ENCODE data around the gene NELFCD. TPM values are rescaled to one million over a fixed set of nuclear protein-coding genes. Genes with fewer than 3 reads are reported as not detected.

The NELFCD gene
- total and polyA plus RNA-seq, 9 of the 15 experiments (the other 6 are each of a cell fraction or from before 2014, with no cell fraction given), result 11.7 to 163 (median 96.5) TPM

DNA sequence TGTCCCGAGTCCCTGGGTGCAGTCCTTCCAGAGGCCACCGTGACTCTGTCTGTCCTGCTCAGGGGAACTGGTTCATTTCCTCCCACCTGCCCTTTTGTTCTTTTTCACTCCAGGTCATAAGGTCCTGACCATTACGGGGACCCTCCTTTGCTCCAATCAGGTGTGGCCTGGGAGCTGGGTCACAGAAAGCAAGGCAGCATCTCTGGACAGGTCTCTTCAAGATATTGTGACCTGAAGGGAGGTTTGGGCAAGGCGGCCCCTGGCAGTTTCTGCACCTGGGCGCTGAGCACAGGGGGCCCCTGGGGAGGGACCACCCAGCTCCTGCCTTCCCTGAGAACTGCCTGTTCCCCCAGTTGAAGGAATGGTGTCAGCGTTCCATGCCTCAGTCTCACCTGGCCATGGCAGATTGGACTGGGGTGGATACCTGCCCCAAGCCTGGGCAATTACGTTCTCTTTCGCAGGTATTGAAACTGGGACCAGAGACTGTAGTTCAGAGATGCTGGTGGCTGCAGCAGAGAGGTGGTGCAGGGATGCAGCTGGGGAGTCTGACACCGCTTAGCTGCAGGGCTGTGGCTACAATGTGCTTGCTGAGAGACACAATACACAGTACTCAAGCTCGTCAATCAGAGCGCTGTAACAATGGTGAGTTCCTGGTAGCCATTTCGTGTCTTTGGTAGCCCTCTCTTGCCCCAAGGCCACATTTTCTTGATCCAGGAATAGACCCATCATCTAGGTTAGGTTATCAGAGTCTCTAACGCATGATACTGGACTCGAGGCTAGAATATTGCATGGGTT is 15.6 kb upstream of the NELFCD start:
- ChIA-PET CTCF (ENCODE audit: low intra/inter-chr PET ratio) (no interaction called here), POLR2A (interaction anchor here (0.6 kb wide), 1 partner anchor 54 kb away, joined by 4 read pairs; the partner anchor contains the start of gene TUBB1)
- H3K4me2 ChIP-seq (ENCODE audit: insufficient read depth, low read length), result no peak overlapping the region
- H3K36me3 ChIP-seq (ENCODE audit: control insufficient read depth, insufficient read depth, low read length), result no peaks in the 10 kb centered on the region
- no peak overlapping the region for H3K27ac ChIP-seq (ENCODE audit: extremely low read depth, low read depth, low read length)
- H3K27me3 ChIP-seq (ENCODE audit: control insufficient read depth in 2 of 2, insufficient read depth in 2 of 2, low read length in 2 of 2), result peaks cover 26 to 38% of the 10 kb centered on the region in 2 experiments
- no peaks in the 10 kb centered on the region for H4K20me1 ChIP-seq (replicated peaks; ENCODE audit: control insufficient read depth, insufficient read depth, low read length)
- no peaks in the 10 kb centered on the region for H3K9me3 ChIP-seq (replicated peaks; ENCODE audit: control insufficient read depth, insufficient read depth, low read depth, low read length)
- DNase-seq (ENCODE audit: extremely low read depth in 1 of 4, low spot score in 3 of 4), result no peak
- H3K4me3 ChIP-seq, result no peak overlapping the region
- no peak overlapping the region for H3K9ac ChIP-seq (ENCODE audit: insufficient read depth in 1 of 2, low read depth in 2 of 2, low read length in 2 of 2)
- H3K4me1 ChIP-seq (replicated peaks in 1 of 2; ENCODE audit: control insufficient read depth in 2 of 2, insufficient read depth in 2 of 2, low read length in 2 of 2), result no peaks in the 10 kb centered on the region
- no peak overlapping the region for H2AFZ ChIP-seq (ENCODE audit: low read depth, low read length)
- H3K9me1 ChIP-seq (ENCODE audit: control insufficient read depth, insufficient read depth, low read length), result no peaks in the 10 kb centered on the region
- 0 out of 3 replicates have a peak, but pooled peaks have one; percentile 33 for ATAC-seq
- WGBS (ENCODE audit: insufficient coverage, low coverage, missing lambda C conversion rate), result 2% methylated on average over 14 of the region's 14 CpGs
- FAIRE-seq, result no peak
- intact Hi-C loops (cut with micrococcal nuclease), result no loop called here
- in situ Hi-C loops (cut with MboI), result no loop called here
- BruUV-seq (replicated peaks), result no TSS peak
- H3K79me2 ChIP-seq (ENCODE audit: control insufficient read depth, insufficient read depth, low read length), result no peaks in the 10 kb centered on the region
- no peak for TF ChIP-seq PHF20 (IDR thresholded peaks at IDR 0.05; ENCODE audit: partially characterized antibody)
- no peak for TF ChIP-seq DPF2 (IDR thresholded peaks at IDR 0.05)
- TF ChIP-seq, protein P1, sequence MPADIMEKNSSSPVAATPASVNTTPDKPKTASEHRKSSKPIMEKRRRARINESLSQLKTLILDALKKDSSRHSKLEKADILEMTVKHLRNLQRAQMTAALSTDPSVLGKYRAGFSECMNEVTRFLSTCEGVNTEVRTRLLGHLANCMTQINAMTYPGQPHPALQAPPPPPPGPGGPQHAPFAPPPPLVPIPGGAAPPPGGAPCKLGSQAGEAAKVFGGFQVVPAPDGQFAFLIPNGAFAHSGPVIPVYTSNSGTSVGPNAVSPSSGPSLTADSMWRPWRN (IDR thresholded peaks at IDR 0.05; ENCODE audit: low read depth), result no peak
- TF ChIP-seq NCOA4 (IDR thresholded peaks at IDR 0.05; ENCODE audit: partially characterized antibody), result no peak
- TF ChIP-seq, protein P2, sequence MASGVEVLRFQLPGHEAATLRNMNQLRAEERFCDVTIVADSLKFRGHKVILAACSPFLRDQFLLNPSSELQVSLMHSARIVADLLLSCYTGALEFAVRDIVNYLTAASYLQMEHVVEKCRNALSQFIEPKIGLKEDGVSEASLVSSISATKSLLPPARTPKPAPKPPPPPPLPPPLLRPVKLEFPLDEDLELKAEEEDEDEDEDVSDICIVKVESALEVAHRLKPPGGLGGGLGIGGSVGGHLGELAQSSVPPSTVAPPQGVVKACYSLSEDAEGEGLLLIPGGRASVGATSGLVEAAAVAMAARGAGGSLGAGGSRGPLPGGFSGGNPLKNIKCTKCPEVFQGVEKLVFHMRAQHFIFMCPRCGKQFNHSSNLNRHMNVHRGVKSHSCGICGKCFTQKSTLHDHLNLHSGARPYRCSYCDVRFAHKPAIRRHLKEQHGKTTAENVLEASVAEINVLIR (CRISPR knock-in tag; IDR thresholded peaks at IDR 0.05), result no peak
- TF ChIP-seq SNIP1 (IDR thresholded peaks at IDR 0.05; ENCODE audit: low read depth), result no peak
- TF ChIP-seq KAT8 (IDR thresholded peaks at IDR 0.05; ENCODE audit: low read depth), result no peak
- TF ChIP-seq NFRKB (IDR thresholded peaks at IDR 0.05; ENCODE audit: low read depth), result no peak
- TF ChIP-seq MBD2 (IDR thresholded peaks at IDR 0.05; ENCODE audit: borderline replicate concordance, low read depth), result no peak
- no peak for TF ChIP-seq ZNF354B (CRISPR knock-in tag; IDR thresholded peaks at IDR 0.05)
- TF ChIP-seq KHSRP (IDR thresholded peaks at IDR 0.05), result no peak
- TF ChIP-seq, protein P3, sequence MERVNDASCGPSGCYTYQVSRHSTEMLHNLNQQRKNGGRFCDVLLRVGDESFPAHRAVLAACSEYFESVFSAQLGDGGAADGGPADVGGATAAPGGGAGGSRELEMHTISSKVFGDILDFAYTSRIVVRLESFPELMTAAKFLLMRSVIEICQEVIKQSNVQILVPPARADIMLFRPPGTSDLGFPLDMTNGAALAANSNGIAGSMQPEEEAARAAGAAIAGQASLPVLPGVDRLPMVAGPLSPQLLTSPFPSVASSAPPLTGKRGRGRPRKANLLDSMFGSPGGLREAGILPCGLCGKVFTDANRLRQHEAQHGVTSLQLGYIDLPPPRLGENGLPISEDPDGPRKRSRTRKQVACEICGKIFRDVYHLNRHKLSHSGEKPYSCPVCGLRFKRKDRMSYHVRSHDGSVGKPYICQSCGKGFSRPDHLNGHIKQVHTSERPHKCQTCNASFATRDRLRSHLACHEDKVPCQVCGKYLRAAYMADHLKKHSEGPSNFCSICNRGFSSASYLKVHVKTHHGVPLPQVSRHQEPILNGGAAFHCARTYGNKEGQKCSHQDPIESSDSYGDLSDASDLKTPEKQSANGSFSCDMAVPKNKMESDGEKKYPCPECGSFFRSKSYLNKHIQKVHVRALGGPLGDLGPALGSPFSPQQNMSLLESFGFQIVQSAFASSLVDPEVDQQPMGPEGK (CRISPR knock-in tag; IDR thresholded peaks at IDR 0.05; ENCODE audit: borderline replicate concordance), result no peak
- no peak for TF ChIP-seq PHF21A (IDR thresholded peaks at IDR 0.05; ENCODE audit: borderline replicate concordance, low read depth)
- no peak for TF ChIP-seq RBBP5 (IDR thresholded peaks at IDR 0.05; ENCODE audit: borderline replicate concordance, insufficient read depth, low read length, poor library complexity, severe bottlenecking)
- TF ChIP-seq ZNF23 (CRISPR knock-in tag; IDR thresholded peaks at IDR 0.05), result no peak
